Neuron (in vitro differentiated cells): ENCODE results near the gene NPAS3.

Experiments
- H2AFZ ChIP-seq: one replicate; pipeline ENCODE4 v1.6.1; 2013; ENCODE audit warnings: low read depth, mild to moderate bottlenecking, inconsistent platforms, low read length, moderate library complexity
- H3K27me3 ChIP-seq: one replicate; pipeline ENCODE4 v1.6.1; 2013; ENCODE audit warnings: low read length; ENCODE audit not compliant: insufficient read depth
- H3K36me3 ChIP-seq: one replicate; pipeline ENCODE4 v1.6.1; 2013; ENCODE audit warnings: low read length; ENCODE audit not compliant: insufficient read depth
- H3K4me1 ChIP-seq: one replicate; pipeline ENCODE4 v1.6.1; 2013; ENCODE audit warnings: low read length; ENCODE audit not compliant: insufficient read depth
- H3K4me3 ChIP-seq: 2 replicates; pipeline ENCODE4 v1.5.1; 2013; ENCODE audit warnings: mild to moderate bottlenecking, low read length, moderate library complexity
- H3K9me3 ChIP-seq: one replicate; pipeline ENCODE4 v1.6.1; 2013; ENCODE audit warnings: low read length

Gene NPAS3

GRCh38 chr14:33643426-33644181, 704.9 kb downstream of the NPAS3 start:
- no peak overlapping the region for H2AFZ ChIP-seq
- no peaks in the 10 kb centered on the region for H3K27me3 ChIP-seq

GRCh38 chr14:33646692-33647260, 708.1 kb downstream of the NPAS3 start:
- H2AFZ ChIP-seq = no peak overlapping the region
- no peaks in the 10 kb centered on the region for H3K36me3 ChIP-seq
- no peaks in the 10 kb centered on the region for H3K27me3 ChIP-seq
- H3K4me1 ChIP-seq = peaks cover 52% of the 10 kb centered on the region
- no peak overlapping the region for H3K4me3 ChIP-seq
- H3K9me3 ChIP-seq = no peaks in the 10 kb centered on the region

More at GRCh38 chr14:33643426-33644181, 704.9 kb downstream of the NPAS3 start:
- H3K4me1 ChIP-seq = peaks cover 52% of the 10 kb centered on the region
- H3K36me3 ChIP-seq = no peaks in the 10 kb centered on the region
- H3K9me3 ChIP-seq = no peaks in the 10 kb centered on the region
- peak overlapping the region; percentile 12 for H3K4me3 ChIP-seq

GRCh38 chr14:33647385-33647786, 708.7 kb downstream of the NPAS3 start:
- Histone ChIP-seq H3K9me3 (no peaks in the 10 kb centered on the region), H2AFZ (no peak overlapping the region), H3K36me3 (no peaks in the 10 kb centered on the region), H3K4me3 (no peak overlapping the region), H3K27me3 (no peaks in the 10 kb centered on the region), H3K4me1 (peaks cover 46% of the 10 kb centered on the region)

- H3K27me3 ChIP-seq = no peaks in the 10 kb centered on the region
- no peak overlapping the region for H3K4me3 ChIP-seq
- H3K4me1 ChIP-seq = peaks cover 33% of the 10 kb centered on the region
- H3K36me3 ChIP-seq = no peaks in the 10 kb centered on the region
- no peaks in the 10 kb centered on the region for H3K9me3 ChIP-seq
- H2AFZ ChIP-seq = no peak overlapping the region
Observed at GRCh38 chr14:33650430-33650829, 711.8 kb downstream of the NPAS3 start.

GRCh38 chr14:33652566-33653307, 714.1 kb downstream of the NPAS3 start:
- H3K9me3 ChIP-seq = no peaks in the 10 kb centered on the region
- H3K27me3 ChIP-seq = no peaks in the 10 kb centered on the region
- H3K4me1 ChIP-seq = peaks cover 24% of the 10 kb centered on the region
- H2AFZ ChIP-seq = no peak overlapping the region
- peaks cover 5% of the 10 kb centered on the region for H3K36me3 ChIP-seq
- no peak overlapping the region for H3K4me3 ChIP-seq

GRCh38 chr14:33653308-33653695, 714.6 kb downstream of the NPAS3 start:
- peaks cover 24% of the 10 kb centered on the region for H3K4me1 ChIP-seq
- H3K4me3 ChIP-seq = no peak overlapping the region
- H3K36me3 ChIP-seq = peaks cover 5% of the 10 kb centered on the region
- no peak overlapping the region for H2AFZ ChIP-seq
- no peaks in the 10 kb centered on the region for H3K9me3 ChIP-seq
- H3K27me3 ChIP-seq = no peaks in the 10 kb centered on the region

- peaks cover 5% of the 10 kb centered on the region for H3K36me3 ChIP-seq
- no peak overlapping the region for H3K4me3 ChIP-seq
- no peaks in the 10 kb centered on the region for H3K9me3 ChIP-seq
- no peaks in the 10 kb centered on the region for H3K27me3 ChIP-seq
- H2AFZ ChIP-seq = no peak overlapping the region
- H3K4me1 ChIP-seq = peaks cover 15% of the 10 kb centered on the region
Observed at GRCh38 chr14:33655421-33655820, 716.7 kb downstream of the NPAS3 start.

GRCh38 chr14:33657476-33657875, 718.8 kb downstream of the NPAS3 start:
- H3K27me3 ChIP-seq = no peaks in the 10 kb centered on the region
- H3K36me3 ChIP-seq = peaks cover 5% of the 10 kb centered on the region
- H2AFZ ChIP-seq = no peak overlapping the region
- H3K9me3 ChIP-seq = no peaks in the 10 kb centered on the region
- no peak overlapping the region for H3K4me3 ChIP-seq
- peaks cover 18% of the 10 kb centered on the region for H3K4me1 ChIP-seq

GRCh38 chr14:33660248-33660647, 721.6 kb downstream of the NPAS3 start:
- Histone ChIP-seq H2AFZ (no peak overlapping the region), H3K4me3 (no peak overlapping the region), H3K36me3 (peaks cover 7% of the 10 kb centered on the region), H3K4me1 (peaks cover 10% of the 10 kb centered on the region), H3K27me3 (no peaks in the 10 kb centered on the region), H3K9me3 (peaks cover 2% of the 10 kb centered on the region)

GRCh38 chr14:33661101-33661500, 722.4 kb downstream of the NPAS3 start:
- Histone ChIP-seq H3K4me3 (no peak overlapping the region), H3K27me3 (no peaks in the 10 kb centered on the region), H3K36me3 (peaks cover 7% of the 10 kb centered on the region), H2AFZ (no peak overlapping the region), H3K4me1 (peaks cover 10% of the 10 kb centered on the region), H3K9me3 (peaks cover 2% of the 10 kb centered on the region)

GRCh38 chr14:33668066-33668465, 729.4 kb downstream of the NPAS3 start:
- peaks cover 2% of the 10 kb centered on the region for H3K9me3 ChIP-seq
- no peak overlapping the region for H2AFZ ChIP-seq
- H3K4me1 ChIP-seq = peaks cover 2% of the 10 kb centered on the region
- H3K36me3 ChIP-seq = peaks cover 5% of the 10 kb centered on the region
- no peaks in the 10 kb centered on the region for H3K27me3 ChIP-seq
- no peak overlapping the region for H3K4me3 ChIP-seq

- no peaks in the 10 kb centered on the region for H3K27me3 ChIP-seq
- H3K9me3 ChIP-seq = peaks cover 2% of the 10 kb centered on the region
- peaks cover 7% of the 10 kb centered on the region for H3K36me3 ChIP-seq
- peaks cover 2% of the 10 kb centered on the region for H3K4me1 ChIP-seq
- H3K4me3 ChIP-seq = no peak overlapping the region
- no peak overlapping the region for H2AFZ ChIP-seq
Observed at GRCh38 chr14:33669111-33669510, 730.4 kb downstream of the NPAS3 start.

- no peaks in the 10 kb centered on the region for H3K9me3 ChIP-seq
- peaks cover 5% of the 10 kb centered on the region for H3K36me3 ChIP-seq
- peaks cover 2% of the 10 kb centered on the region for H3K4me1 ChIP-seq
- no peaks in the 10 kb centered on the region for H3K27me3 ChIP-seq
- H2AFZ ChIP-seq = no peak overlapping the region
- H3K4me3 ChIP-seq = no peak overlapping the region
Observed at GRCh38 chr14:33670235-33670634, 731.6 kb downstream of the NPAS3 start.
